DMS79 (cell line): ENCODE data around the gene HIP1.

ENCODE experiments used
- DNase-seq: peaks from one replicate; lab custom pipeline; 2025; lab: John Stamatoyannopoulos, UW

Gene HIP1

GRCh38 chr7:75669579-75669978 is 69.2 kb downstream of the HIP1 start:
- no peak for DNase-seq

GRCh38 chr7:75667938-75668337 is 70.8 kb downstream of the HIP1 start:
- no peak for DNase-seq

GRCh38 chr7:75663302-75663907 is 75.3 kb downstream of the HIP1 start:
- no peak for DNase-seq

- DNase-seq, result no peak
Observed at GRCh38 chr7:75662579-75663301, 76.0 kb downstream of the HIP1 start.

- DNase-seq, result no peak
Observed at GRCh38 chr7:75660566-75661215, 78.0 kb downstream of the HIP1 start.

- DNase-seq, result no peak
Observed at GRCh38 chr7:75658802-75659201, 79.9 kb downstream of the HIP1 start.

- DNase-seq, result no peak
Observed at GRCh38 chr7:75658369-75658768, 80.4 kb downstream of the HIP1 start.

- no peak for DNase-seq
Observed at GRCh38 chr7:75657866-75658265, 80.9 kb downstream of the HIP1 start.

GRCh38 chr7:75656740-75657139 is 82.0 kb downstream of the HIP1 start:
- no peak for DNase-seq

- DNase-seq, result no peak
Observed at GRCh38 chr7:75655536-75655935, 83.2 kb downstream of the HIP1 start.

GRCh38 chr7:75654855-75655254 is 83.9 kb downstream of the HIP1 start:
- DNase-seq, result no peak

GRCh38 chr7:75653651-75654050 is 85.1 kb downstream of the HIP1 start:
- DNase-seq, result no peak

GRCh38 chr7:75652788-75653187 is 86.0 kb downstream of the HIP1 start:
- DNase-seq, result no peak

GRCh38 chr7:75650681-75651080 is 88.1 kb downstream of the HIP1 start:
- DNase-seq, result no peak

GRCh38 chr7:75650062-75650461 is 88.7 kb downstream of the HIP1 start:
- peak; percentile 62 for DNase-seq

GRCh38 chr7:75649462-75649861 is 89.3 kb downstream of the HIP1 start:
- DNase-seq, result peak; percentile 46

GRCh38 chr7:75647709-75648438 is 90.9 kb downstream of the HIP1 start:
- no peak for DNase-seq

- DNase-seq, result no peak
Observed at GRCh38 chr7:75646571-75647102, 92.1 kb downstream of the HIP1 start.

- DNase-seq, result no peak
Observed at GRCh38 chr7:75645570-75645969, 93.2 kb downstream of the HIP1 start.

- no peak for DNase-seq
Observed at GRCh38 chr7:75644589-75644988, 94.2 kb downstream of the HIP1 start.

GRCh38 chr7:75642810-75643486 is 95.8 kb downstream of the HIP1 start:
- DNase-seq, result peak; percentile 5

GRCh38 chr7:75640201-75640600 is 98.5 kb downstream of the HIP1 start:
- DNase-seq, result no peak
